ENCODE data around the gene PCA3.
"Not testable (repeated sequence)": the region's sequence is repeated elsewhere in the genome, so short reads cannot be mapped to it uniquely, and the experiment has no call there.

Gene PCA3

DNA sequence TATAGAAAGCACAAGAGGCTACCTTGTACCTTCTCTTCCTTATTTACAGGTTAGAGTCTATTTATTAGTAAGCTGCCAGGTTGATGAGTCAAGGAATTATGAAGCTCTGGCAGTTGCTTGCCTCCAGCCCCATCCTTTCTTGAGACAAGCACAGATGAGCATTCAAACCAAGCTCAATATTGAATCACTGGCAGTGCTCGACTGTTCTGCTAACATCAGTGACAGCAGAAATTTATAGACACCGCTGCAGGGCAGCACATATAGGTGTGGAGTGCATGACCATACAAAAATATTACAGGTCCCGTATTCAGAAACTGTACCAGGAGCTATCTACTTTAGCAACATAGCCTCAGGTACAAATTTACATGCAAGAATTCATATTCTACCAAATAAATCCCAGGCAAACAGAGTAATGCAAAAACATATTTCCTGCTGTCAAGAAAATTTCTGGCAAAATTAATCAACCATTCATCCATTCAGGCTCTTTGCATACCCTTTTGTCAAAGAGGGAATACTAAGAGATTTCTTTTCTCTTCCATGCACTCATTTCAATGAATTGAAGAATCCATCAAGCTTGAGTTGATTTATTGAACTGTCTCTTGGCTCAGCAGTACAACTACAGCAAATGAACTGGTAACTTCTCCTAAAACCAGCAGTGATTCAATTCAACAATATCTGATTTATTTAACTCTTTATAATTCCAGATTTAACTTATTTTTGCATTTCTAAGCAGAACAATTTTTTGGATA, 26.9 kb upstream of the PCA3 start:
- TF ChIP-seq, protein P1, sequence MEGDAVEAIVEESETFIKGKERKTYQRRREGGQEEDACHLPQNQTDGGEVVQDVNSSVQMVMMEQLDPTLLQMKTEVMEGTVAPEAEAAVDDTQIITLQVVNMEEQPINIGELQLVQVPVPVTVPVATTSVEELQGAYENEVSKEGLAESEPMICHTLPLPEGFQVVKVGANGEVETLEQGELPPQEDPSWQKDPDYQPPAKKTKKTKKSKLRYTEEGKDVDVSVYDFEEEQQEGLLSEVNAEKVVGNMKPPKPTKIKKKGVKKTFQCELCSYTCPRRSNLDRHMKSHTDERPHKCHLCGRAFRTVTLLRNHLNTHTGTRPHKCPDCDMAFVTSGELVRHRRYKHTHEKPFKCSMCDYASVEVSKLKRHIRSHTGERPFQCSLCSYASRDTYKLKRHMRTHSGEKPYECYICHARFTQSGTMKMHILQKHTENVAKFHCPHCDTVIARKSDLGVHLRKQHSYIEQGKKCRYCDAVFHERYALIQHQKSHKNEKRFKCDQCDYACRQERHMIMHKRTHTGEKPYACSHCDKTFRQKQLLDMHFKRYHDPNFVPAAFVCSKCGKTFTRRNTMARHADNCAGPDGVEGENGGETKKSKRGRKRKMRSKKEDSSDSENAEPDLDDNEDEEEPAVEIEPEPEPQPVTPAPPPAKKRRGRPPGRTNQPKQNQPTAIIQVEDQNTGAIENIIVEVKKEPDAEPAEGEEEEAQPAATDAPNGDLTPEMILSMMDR (conservative IDR thresholded peaks at IDR 0.05) = no peak

DNA sequence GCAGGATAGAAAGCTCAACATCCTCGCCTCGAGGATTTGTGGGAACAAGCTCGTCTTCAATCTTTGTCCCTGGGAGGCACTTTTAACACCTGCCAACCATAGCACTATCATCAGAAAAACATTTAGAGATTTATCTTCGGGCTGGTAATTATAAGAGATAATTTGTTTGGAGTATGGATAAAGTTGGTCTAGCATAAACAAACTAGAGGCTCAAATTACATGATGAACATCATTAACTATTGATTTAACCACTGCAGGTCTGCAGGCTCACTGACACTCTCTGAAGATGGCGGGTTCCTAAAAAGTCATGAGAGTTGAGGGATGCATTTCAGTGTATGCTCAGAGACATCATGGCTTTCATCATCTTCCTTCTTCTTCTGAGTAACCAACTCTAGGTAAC, 25.8 kb upstream of the PCA3 start:
- TF ChIP-seq, protein P1 (conservative IDR thresholded peaks at IDR 0.05) = no peak
- H3K27ac ChIP-seq = no peak overlapping the region

More for the DNA sequence above, 26.9 kb upstream of the PCA3 start:
- H3K27ac ChIP-seq = no peak overlapping the region

DNA sequence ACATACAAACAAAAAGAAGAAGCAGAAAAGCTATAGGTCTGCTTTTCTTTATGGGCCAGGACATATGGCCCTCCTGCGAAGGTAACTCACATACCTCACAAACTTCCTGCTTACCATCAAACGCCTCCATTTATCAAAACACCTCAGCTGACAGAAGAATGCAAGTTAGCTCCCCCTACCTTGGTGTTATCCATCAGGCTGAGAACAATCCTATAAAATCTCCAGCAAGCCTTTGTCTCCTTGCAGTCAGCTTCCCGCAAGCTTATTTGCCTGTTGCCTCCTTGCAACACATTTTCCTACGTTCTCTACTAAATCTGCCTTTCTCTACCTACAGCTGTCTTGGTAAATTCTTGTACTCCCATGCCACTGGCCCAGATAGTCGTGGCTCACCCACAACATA, 22.7 kb upstream of the PCA3 start:
- TF ChIP-seq, protein P1 (conservative IDR thresholded peaks at IDR 0.05) = no peak
- no peak overlapping the region for H3K27ac ChIP-seq

DNA sequence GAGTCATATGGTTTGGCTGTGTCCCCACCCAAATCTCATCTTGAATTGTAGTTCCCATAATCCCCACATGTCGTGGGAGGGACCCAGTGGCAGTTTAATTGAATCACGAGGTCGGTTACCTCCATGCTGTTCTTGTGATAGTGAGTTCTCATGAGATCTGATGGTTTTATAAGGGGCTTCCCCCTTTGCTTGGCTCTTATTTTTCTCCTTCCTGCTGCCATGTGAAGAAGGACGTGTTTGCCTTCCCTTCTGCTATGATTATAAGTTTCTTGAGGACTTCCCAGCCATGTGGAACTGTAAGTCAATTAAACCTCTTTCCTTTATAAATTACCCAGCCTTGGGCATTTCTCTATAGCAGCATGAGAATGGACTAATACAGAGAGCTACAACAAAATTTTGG, 21.3 kb upstream of the PCA3 start:
- H3K27ac ChIP-seq = not testable (repeated sequence)

DNA sequence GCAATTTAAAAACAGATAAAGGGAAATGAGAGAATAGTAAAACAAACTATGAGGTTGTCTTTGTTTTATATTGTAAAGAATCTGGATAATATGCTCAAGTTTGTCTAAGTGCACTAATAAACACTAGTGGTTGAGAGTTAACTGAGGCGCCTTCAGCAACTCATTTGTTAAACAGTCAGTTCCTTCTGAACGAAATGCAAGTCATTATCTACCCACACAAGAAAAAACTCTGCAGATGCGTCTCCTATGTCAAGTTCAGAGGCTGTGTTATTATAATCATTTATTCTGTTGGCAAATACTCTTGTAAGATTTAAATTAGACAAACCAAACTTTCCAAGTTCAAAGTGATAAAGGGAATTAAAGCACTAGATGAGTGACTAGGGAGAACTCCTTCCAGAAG, 20.3 kb upstream of the PCA3 start:
- no peak overlapping the region for H3K27ac ChIP-seq
- TF ChIP-seq, protein P1 (conservative IDR thresholded peaks at IDR 0.05) = no peak

DNA sequence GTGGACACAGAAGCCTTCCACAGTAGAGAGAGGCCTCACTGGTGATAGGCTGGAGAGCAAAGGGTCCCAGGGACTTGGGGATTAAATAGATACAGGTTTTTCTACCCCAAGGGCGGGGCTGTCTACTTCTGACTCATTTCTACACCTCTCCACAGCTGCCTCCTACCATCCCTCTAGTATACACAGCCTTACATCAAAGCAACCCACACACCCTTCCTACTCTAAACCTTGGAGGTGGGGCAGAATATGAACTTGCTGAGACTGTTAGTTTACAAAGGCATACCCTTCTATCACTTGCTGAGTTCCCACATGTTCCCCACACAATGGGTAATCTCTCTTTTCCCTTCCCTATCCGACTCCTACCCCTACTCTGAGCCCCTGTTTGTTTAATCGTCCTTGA, 19.9 kb upstream of the PCA3 start:
- TF ChIP-seq, protein P1 (conservative IDR thresholded peaks at IDR 0.05) = no peak
- no peak overlapping the region for H3K27ac ChIP-seq

DNA sequence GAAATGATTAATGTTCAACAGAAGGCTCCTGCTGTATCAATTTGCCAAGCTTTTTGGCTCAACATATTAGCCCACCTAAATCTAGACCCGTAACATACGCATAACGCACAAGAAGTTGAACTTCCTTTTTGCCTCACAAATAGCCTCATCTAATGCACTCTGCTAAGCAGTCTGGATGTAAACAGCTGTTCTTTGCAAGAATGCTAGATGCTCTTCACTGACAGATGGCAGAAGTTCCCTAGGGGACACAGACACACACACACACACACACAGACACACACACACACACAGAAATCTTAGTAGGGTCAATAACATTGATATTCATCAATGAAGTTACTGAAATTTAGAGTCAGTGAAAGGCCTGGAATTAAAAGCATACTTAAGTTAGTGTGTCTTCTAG, 13.2 kb upstream of the PCA3 start:
- H3K27ac ChIP-seq = no peak overlapping the region
- TF ChIP-seq, protein P1 (conservative IDR thresholded peaks at IDR 0.05) = no peak

DNA sequence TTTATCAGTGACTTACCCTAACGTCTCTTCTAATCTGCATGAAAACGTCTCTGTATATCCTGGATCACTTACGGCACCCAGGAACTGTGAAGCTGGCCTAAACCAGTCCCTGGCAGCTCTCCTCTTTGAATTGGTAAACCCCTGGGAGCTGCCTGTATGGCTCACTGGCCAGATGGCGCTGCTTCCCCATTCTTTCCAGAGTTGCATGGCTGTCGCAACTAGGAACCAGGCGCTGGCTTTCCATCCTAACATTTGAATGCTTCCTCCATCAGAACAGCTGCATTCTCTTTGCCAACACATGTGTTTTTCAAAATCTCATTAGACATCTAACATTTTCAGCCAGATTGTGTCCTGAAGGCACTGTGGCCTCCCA, 8.0 kb upstream of the PCA3 start:
- TF ChIP-seq, protein P1 (conservative IDR thresholded peaks at IDR 0.05) = peak; percentile 25; the same call in 1 of the 2 replicates
- 0 out of 2 replicates have a peak overlapping the region, but pooled peaks have one; percentile 3 for H3K27ac ChIP-seq

Data from VCaP (cell line).